GM18951 (cell line): ENCODE data around the gene TRAF3.

Source experiments
- POLR2A ChIP-seq: IDR thresholded peaks from 4 replicates; pipeline ENCODE4 v1.6.1; 2011; ENCODE audit warnings: mild to moderate bottlenecking; ENCODE audit not compliant: insufficient read length, insufficient read depth; ENCODE audit errors: extremely low read depth
- in situ Hi-C: fragments of 300-500 bp; cut with MboI; formaldehyde crosslinking; loops from one replicate; pipeline ENCODE4 v1.12.0; 2022; ENCODE audit warnings: low sequenced_read_pairs, mixed read lengths, inconsistent platforms; ENCODE audit not compliant: unreplicated experiment

Gene TRAF3

DNA sequence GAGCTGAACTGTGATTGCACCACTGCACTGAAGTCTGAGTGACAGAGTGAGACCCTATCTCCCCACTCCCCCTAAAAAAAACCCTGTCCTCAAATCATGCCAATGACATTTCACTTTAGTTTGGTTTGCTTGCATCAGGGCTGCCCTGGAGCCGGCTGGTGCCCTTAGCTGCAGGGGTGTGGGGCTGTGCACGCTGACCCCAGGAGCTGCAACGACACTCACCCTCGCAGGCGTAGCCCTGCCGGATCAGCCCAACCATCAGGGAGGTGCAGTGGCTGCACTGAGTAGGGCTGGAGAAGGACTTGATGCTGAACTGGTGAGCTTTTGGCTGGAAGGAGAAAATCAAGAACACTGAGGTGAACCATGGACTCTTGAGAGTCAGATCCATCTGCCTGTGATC is 175.0 kb downstream of the TRAF3 start:
- in situ Hi-C loops = no loop called here
- TF ChIP-seq POLR2A = no peak

GRCh38 chr14:102953100-102953499 is 175.9 kb downstream of the TRAF3 start:
- TF ChIP-seq POLR2A = no peak
- in situ Hi-C loops = no loop called here

- in situ Hi-C loops = no loop called here
- no peak for TF ChIP-seq POLR2A
Measured at GRCh38 chr14:102954081-102954789, 177.0 kb downstream of the TRAF3 start.

- TF ChIP-seq POLR2A = no peak
- in situ Hi-C loops = no loop called here
Measured at GRCh38 chr14:102955636-102956408, 178.6 kb downstream of the TRAF3 start.

DNA sequence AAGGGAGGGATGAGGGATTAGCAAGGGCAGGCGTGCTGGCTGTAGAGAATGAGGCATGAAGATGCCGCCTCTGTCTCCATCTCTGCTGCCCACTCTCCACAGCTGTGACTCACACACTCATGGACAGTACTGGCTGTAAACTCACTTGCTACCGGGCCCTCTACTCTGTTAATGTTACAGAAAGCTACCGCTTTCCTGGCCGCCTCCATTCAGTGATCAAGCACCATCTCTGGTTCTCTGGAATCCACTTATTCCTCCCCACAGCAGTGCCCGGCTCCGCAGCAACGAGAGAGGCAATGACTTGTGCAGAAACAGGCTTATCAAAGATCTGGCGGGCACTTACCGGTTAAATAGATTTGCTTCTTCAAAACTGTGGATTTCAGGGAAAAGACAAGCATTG is 180.0 kb downstream of the TRAF3 start:
- TF ChIP-seq POLR2A = no peak
- in situ Hi-C loops = no loop called here

GRCh38 chr14:102958461-102958860 is 181.2 kb downstream of the TRAF3 start:
- no peak for TF ChIP-seq POLR2A
- in situ Hi-C loops = no loop called here
